Left cardiac atrium (tissue), 4 donors: ENCODE measurements around the gene TMCC2. TPM values are rescaled to one million over a fixed set of nuclear protein-coding genes. Genes with fewer than 3 reads are reported as not detected.
"Not testable (repeated sequence)": the region's sequence is repeated elsewhere in the genome, so short reads cannot be mapped to it uniquely, and the experiment has no call there.

Source experiments
- ATAC-seq, 2 donors: fragments of 200-7000 bp; cut with Tn5 transposase; one replicate each; pipeline ENCODE4 v1.9.1; 2020; ENCODE audit warnings: mild to moderate bottlenecking in 2 of 2, moderate library complexity in 2 of 2
- DNase-seq: peaks from one replicate; pipeline ENCODE4 v3.0.0-alpha.2; 2020
- intact Hi-C, 2 donors: fragments of 100-400 bp; cut with DNase I; formaldehyde crosslinking; loops; one replicate each; pipeline versions ENCODE4 v1.14.1 to v1.15.1; 2022 to 2023
- long read RNA-seq: library from polyadenylated mRNA; unstranded; transcript quantifications from one replicate; pipeline ENCODE4 v2.0.0, GENCODE V29; 2021
- total RNA-seq, 2 donors: library from RNA; stranded (reverse); fragmentation: NEBNext Ultra II Directional; extraction: Animal tissue kit (Norgen Biotek cat#: 25700); gene quantifications; one replicate each; pipeline ENCODE4 v1.2.1, GENCODE V29; 2021
- donor health status: DM: no; HTN: yes; CAD: no.
- donor health status: DM: no; HTN: yes; CAD: no; lungs with severe emphysema.
- donor health status: DM: yes; HTN: yes; CAD: no.
- donor health status: Dilated cardiomyopathy.

TMCC2 gene, protein sequence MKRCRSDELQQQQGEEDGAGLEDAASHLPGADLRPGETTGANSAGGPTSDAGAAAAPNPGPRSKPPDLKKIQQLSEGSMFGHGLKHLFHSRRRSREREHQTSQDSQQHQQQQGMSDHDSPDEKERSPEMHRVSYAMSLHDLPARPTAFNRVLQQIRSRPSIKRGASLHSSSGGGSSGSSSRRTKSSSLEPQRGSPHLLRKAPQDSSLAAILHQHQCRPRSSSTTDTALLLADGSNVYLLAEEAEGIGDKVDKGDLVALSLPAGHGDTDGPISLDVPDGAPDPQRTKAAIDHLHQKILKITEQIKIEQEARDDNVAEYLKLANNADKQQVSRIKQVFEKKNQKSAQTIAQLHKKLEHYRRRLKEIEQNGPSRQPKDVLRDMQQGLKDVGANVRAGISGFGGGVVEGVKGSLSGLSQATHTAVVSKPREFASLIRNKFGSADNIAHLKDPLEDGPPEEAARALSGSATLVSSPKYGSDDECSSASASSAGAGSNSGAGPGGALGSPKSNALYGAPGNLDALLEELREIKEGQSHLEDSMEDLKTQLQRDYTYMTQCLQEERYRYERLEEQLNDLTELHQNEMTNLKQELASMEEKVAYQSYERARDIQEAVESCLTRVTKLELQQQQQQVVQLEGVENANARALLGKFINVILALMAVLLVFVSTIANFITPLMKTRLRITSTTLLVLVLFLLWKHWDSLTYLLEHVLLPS
- total RNA-seq = 10 to 100 TPM in 1 of 2 donors, 1 to 10 TPM in 1; 7.3 to 11.9 TPM
- long read RNA-seq, transcript TMCC2-203 (5 exons, 3,738 nt) = major isoform, 7 of 13 reads
- long read RNA-seq, partial matches to known transcripts = 4 of 13 reads
- long read RNA-seq, other reads (novel, unspliced or antisense) = 1 of 13 reads

- peak; percentile 94 to 96 for ATAC-seq
- DNase-seq = peak; percentile 90
- intact Hi-C loops = no loop called here
Measured at GRCh38 chr1:205227584-205228013, at the start of gene TMCC2. Gene TMCC2 (plus strand): TSS chr1:205227946. CDS start chr1:205228565, 619 bp downstream.

- ATAC-seq (no peak), DNase-seq (no peak)
- intact Hi-C loops = no loop called here
Measured at GRCh38 chr1:205179842-205180241, 47.9 kb upstream of the TMCC2 start.

DNA sequence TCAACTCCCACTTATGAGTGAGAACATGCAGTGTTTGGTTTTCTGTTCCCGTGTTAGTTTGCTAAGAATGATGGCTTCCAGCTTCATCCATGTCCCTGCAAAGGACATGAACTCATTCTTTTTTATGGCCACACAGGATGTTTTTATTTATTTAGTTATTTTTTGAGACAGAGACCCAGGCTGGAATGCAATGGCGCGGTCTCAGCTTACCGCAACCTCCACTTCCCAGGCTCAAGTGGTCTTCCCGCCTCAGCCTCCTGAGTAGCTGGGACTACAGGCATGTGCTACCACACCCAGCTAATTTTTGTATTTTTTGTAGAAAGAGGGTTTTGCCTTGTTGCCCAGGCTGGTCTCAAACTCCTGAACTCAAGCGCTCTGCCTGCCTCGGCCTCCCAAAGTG is 47.4 kb upstream of the TMCC2 start:
- ATAC-seq, DNase-seq, intact Hi-C loops: not testable (repeated sequence)

DNA sequence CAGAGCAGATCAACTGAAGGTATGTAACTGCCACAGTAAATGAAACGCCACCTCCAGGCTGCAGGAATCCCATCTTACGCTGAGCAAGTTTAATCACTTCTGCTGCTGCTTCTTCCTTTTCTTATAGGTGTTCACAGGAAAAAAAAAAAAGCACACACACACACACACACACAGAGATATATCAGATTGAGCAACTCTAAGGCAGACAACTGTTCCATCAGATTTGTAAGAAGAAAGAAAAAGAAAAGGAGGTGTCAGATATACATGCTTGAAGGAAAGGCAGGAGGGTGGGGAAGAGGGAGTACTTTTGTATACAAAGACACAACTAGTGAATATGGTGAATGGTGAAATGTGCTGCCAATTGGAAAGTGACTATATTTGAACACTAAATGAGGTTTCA is 44.8 kb upstream of the TMCC2 start:
- intact Hi-C loops = no loop called here
- ATAC-seq = no peak
- DNase-seq = no peak

GRCh38 chr1:205183676-205184335 is 43.9 kb upstream of the TMCC2 start:
- peak in 1 of 2 donors; percentile 43 for ATAC-seq
- DNase-seq = no peak
- intact Hi-C loops = no loop called here

GRCh38 chr1:205186191-205186590 is 41.6 kb upstream of the TMCC2 start:
- intact Hi-C loops = no loop called here
- no peak for ATAC-seq
- DNase-seq = no peak

DNA sequence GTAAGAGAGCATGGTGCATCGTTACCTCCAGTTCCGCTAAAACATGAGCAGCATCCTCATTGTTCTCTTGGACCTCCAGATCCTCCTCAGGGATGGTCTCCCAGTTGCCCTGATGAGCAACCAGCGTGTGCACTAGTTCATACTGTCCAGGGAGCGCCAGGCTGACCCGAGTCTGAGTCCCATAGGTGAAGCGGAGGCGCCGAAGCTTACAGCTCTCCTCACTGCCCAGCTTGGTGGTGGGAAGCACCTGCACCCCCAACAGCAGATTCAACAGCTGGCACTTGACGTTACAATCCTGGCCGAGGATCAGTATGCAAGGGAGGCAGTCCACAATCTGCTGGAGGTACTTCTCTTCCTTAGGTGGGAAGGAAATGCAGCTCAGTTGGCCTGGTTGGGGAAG is 40.3 kb upstream of the TMCC2 start:
- DNase-seq = no peak
- ATAC-seq = no peak
- intact Hi-C loops = no loop called here

DNA sequence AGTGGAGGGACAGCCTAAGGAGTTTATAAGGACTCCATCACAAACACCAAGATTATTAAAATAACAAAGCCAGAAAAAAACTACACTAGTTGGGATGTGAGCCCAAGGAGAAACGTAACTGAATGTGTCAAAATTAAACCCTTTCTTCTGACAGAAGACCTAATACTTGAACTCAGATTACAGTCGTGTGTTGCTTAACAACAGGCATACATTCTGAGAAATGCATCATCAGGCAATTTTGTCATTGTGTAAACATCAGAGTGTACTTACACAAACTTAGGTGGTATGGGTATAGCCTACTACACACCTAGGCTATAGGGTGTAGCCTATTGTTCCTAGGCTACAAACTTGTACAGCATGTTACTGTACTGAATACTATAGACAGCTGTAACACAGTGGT is 39.6 kb upstream of the TMCC2 start:
- peak in 1 of 2 donors; percentile 25 for ATAC-seq
- intact Hi-C loops = no loop called here

DNA sequence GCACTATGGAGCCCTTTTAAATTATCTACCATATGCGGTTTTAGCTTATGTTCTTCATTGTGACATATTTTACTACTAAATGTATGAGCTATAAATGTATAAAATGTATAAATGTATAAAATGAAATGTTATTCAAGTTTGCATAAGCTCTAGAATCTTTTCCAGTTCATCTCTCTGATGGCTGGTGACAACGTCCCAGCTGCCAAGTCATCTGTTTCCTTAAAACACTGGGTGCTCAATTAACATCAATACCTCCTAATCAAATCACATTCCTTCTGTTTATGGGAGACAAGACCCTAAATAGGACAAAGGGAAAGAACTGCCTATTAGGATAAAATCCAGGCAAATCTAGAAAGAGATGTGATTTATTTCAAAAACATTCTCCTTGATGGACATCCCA is 39.1 kb upstream of the TMCC2 start:
- ATAC-seq (no peak), DNase-seq (no peak)
- intact Hi-C loops = no loop called here

More for the DNA sequence above, 39.6 kb upstream of the TMCC2 start:
- no peak for DNase-seq

DNA sequence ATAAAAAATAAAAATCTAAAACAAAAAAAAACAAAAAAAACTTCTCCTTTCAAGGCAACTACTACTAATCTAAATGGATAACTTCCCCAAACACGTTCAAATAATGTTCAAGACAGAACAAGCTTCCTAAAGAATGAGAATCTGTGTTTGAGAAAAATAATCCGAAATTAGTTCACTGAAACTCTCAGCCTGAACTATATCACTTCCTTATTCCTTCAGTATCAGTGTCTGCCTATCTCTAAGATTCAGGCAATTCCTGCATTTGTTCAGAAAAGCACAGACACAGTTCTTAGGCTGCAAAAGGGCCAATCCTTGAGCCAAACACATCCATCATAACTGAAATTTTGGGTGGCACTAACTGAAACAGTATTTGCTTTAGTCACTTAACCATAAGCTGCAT is 38.6 kb upstream of the TMCC2 start:
- no peak for DNase-seq
- ATAC-seq = no peak
- intact Hi-C loops = no loop called here

- peak in 1 of 2 donors; percentile 52 for ATAC-seq
- intact Hi-C loops = no loop called here
Measured at GRCh38 chr1:205190845-205191577, 36.7 kb upstream of the TMCC2 start.

GRCh38 chr1:205191622-205192021 is 36.1 kb upstream of the TMCC2 start:
- DNase-seq (no peak), ATAC-seq (no peak)
- intact Hi-C loops = no loop called here

More at GRCh38 chr1:205190845-205191577, 36.7 kb upstream of the TMCC2 start:
- no peak for DNase-seq

- intact Hi-C loops = no loop called here
- no peak for ATAC-seq
- no peak for DNase-seq
Measured at GRCh38 chr1:205192287-205192686, 35.5 kb upstream of the TMCC2 start.

GRCh38 chr1:205199090-205199930 is 28.4 kb upstream of the TMCC2 start:
- DNase-seq = no peak
- intact Hi-C loops = no loop called here
- no peak for ATAC-seq

GRCh38 chr1:205199931-205200299 is 27.8 kb upstream of the TMCC2 start:
- ATAC-seq = no peak
- intact Hi-C loops = no loop called here

DNA sequence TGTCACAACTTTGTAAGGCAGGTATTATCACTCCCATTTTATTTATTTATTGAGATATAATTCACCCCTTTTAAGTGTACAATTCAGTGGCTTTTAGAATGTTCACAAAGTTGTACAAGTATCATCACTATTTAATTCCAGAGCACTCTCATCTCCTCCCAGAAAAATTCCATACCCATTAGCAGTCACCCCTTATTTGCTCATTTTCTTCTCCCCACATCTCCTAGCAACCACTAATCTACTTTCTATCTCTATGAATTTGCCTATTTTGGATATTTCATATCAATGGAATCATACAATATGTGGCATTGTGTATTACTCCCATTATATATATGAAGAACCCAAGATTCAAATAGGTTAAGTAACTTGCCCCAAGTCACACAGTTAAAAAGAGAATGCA is 23.2 kb upstream of the TMCC2 start:
- no peak for DNase-seq
- no peak for ATAC-seq
- intact Hi-C loops = no loop called here

More at GRCh38 chr1:205199931-205200299, 27.8 kb upstream of the TMCC2 start:
- DNase-seq = no peak

DNA sequence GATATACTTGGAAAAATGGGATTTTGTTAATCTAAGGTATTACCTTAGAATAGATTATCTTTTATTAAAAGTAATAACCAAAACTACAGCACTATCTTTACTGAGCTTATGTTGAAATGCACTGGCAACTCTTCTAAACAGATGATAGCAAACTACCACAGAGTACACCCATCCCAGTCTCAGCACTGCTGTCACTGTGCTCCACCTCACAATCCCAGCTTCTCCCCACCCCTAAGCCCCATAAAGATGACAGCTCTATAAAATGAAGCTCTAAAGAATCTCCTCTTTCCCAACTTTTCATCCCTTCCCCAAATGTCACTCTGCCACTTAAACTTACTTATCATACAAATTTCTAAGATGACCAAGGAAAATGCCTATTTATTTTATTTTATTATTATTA is 22.7 kb upstream of the TMCC2 start:
- DNase-seq (no peak), ATAC-seq (peak in 1 of 2 donors; percentile 18)
- intact Hi-C loops = no loop called here

DNA sequence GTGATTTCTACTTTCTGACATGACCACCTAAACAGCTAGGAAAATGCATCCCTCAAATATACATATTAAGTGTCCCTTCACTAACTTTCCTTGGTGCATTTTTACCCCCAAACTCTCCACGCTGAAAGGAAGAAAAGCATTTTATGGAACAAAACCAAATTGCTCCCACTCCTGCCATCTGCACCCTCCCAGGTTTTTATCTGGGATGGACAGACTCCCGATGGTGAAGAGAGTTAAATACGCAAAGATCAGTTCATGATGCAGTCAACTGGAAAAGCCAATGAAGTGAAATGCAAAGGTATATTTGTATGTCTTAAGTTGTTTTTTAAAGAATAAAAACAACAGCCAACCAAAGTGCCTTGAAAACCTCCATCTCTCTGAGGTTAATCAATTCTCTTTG is 18.9 kb upstream of the TMCC2 start:
- ATAC-seq (no peak), DNase-seq (no peak)
- intact Hi-C loops = no loop called here
